Keratinocyte (primary cell): ENCODE data around the gene HLA-F.

Experiments
- EZH2 ChIP-seq: IDR thresholded peaks from one replicate; pipeline ENCODE4 v1.6.1; 2012; ENCODE audit warnings: inconsistent platforms, mild to moderate bottlenecking, low read length, moderate library complexity
- TF ChIP-seq, protein P1 (sequence below), 3 experiments: IDR thresholded peaks in 1 of 3; conservative IDR thresholded peaks in 1 of 3; optimal IDR thresholded peaks in 1 of 3; 2 replicates in 2 of 3; 3 replicates in 1 of 3; pipeline versions ENCODE3 to v1.5.1; 2011; ENCODE audit warnings: low read length in 3 of 3, mild to moderate bottlenecking in 3 of 3, moderate library complexity in 2 of 3, control low read depth in 1 of 3, inconsistent platforms in 1 of 3; ENCODE audit not compliant: insufficient read depth in 2 of 3; ENCODE audit errors: extremely low read depth in 1 of 3

DNA sequence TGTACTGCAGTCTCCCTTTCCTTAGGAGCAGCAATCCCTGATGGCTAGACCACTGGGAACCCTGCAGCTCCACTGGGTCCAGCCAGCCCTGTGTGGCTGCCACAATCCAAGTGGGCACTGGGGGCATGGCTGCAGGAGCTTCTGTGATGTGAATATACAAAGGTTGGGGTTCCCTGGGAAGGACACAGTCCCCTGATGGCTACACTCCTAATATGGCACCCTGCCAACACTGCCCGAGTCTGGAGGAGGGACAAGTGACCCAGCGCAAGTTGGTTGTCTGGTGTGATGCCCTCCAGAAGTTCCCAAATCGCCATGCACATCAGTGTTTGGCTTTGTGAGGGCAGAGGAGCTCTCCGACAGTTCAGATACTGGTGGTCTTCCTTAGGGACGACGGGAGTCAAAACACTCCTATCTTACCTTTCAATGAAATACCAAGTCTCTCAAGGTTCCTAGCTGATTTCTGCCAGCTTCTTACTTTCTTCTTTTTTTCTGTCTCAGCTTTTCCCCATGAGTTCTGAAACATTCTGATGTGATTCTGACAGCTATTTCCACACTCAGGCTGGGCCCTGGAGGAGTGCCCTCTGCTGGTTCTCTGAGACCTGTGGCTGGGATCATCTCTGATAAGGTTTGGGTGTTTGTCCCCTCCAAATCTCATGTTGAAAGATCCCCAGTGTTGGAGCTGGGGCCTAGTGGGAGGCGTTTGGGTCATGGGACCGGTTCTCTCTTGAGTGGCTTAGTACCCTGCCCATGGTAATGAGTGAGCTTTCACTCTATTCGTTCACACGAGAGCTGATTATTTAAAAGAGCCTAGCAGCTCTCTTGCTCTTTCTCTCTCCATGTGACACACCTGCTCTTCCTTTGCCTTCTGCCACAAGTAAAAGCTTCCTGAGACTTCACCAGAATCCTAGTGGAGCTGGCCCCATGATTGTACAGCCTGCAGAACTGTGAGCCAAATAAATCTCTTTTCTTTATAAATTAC is 26.8 kb upstream of the HLA-F start:
- TF ChIP-seq, protein P1, sequence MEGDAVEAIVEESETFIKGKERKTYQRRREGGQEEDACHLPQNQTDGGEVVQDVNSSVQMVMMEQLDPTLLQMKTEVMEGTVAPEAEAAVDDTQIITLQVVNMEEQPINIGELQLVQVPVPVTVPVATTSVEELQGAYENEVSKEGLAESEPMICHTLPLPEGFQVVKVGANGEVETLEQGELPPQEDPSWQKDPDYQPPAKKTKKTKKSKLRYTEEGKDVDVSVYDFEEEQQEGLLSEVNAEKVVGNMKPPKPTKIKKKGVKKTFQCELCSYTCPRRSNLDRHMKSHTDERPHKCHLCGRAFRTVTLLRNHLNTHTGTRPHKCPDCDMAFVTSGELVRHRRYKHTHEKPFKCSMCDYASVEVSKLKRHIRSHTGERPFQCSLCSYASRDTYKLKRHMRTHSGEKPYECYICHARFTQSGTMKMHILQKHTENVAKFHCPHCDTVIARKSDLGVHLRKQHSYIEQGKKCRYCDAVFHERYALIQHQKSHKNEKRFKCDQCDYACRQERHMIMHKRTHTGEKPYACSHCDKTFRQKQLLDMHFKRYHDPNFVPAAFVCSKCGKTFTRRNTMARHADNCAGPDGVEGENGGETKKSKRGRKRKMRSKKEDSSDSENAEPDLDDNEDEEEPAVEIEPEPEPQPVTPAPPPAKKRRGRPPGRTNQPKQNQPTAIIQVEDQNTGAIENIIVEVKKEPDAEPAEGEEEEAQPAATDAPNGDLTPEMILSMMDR (optimal IDR thresholded peaks at IDR 0.05 in 1 of 3, IDR thresholded peaks at IDR 0.05 in 1 of 3, conservative IDR thresholded peaks at IDR 0.05 in 1 of 3; ENCODE audit: extremely low read depth in 1 of 3, insufficient read depth in 2 of 3, low read length in 3 of 3) = peak; percentile 73 to 86 (median 76)
- no peak for TF ChIP-seq EZH2
